ENCODE data around the gene IFT122.

The IFT122 gene

DNA sequence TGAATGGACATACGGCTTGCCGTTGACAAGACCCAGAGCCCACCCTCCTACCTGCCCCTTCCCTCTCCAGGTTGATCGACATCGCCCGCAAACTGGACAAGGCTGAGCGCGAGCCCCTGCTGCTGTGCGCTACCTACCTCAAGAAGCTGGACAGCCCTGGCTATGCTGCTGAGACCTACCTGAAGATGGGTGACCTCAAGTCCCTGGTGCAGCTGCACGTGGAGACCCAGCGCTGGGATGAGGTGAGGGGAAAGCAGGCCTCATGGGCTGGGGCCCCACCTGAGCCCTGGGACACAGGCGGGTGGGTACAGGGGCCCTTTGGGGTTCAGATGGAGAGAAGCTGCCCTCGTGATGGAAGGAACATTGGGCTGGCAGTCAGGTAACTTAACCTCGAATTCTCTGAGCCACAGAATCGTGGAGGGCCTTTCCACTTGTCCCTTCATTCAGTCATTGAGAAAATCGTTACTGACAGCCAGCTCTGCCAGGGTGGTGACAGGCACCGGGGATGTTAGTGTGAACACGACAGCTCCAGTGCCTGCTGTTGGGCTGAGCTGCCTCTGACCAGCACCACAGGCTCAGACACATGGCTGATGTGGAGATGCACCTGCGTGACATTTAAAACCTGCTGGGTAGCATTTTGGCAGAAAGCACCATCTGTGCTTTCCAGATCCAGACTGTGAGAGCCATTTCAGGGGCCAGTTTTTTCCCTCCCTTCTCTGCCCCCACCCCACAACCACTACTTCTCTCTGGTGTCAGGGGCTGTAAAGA is 62.8 kb downstream of the IFT122 start:
- no peak for FAIRE-seq
- no peak for TF ChIP-seq POLR2A (IDR thresholded peaks at IDR 0.05; ENCODE audit: low read depth, low read length)
- TF ChIP-seq SPI1 (IDR thresholded peaks at IDR 0.05; ENCODE audit: low read depth, low read length), result no peak
- TF ChIP-seq TAF1 (IDR thresholded peaks at IDR 0.05; ENCODE audit: low read depth, low read length), result no peak
- no peak for TF ChIP-seq PAX5 (IDR thresholded peaks at IDR 0.05; ENCODE audit: insufficient read depth, low read length, severe bottlenecking)
- no peak for TF ChIP-seq POLR2AphosphoS5 (IDR thresholded peaks at IDR 0.05; ENCODE audit: low read depth, low read length)
- no peak for TF ChIP-seq POU2F2 (IDR thresholded peaks at IDR 0.05; ENCODE audit: low read depth, low read length)
- DNase-seq (ENCODE audit: insufficient read length, low spot score), result no peak

DNA sequence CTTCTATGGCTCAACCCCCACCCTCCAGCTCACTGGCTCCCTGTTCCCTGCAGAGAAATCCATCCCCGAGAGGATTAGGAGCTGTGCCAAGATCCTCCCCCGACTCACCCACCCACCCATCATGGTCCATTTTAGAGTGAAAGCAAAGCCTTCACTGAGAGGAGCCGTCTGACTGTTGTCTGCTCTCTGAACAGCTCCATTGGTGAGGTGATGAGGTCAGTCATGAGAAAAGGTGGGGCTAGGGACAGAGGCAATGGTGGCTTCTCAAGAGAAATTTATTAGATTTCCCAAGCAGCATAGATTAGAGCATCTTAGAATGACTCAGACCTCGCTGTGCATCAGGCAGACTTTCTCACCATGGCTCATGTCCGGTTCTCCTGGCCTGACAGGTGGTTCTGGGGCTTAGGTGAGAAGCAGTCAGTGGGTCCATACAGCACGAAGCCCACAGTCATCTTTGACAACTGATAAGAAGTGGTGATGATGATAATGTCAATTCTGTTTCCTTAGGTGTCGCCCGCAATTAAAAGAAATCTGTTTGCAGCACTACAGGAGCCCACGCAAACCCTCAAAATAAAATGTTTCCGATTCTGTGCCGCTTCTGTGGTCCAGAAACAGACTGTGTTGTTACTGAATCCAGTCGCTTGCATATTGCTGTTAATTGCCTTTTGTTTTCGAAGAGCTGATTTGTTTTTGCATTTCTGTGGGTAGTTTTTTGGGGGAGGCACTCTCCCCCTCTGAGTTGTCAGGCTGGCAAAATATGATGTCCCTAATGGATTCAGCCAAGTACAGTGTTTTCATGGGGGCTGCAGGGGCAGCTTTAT is 63.7 kb downstream of the IFT122 start:
- DNase-seq (ENCODE audit: insufficient read length, low spot score), result no peak
- TF ChIP-seq SPI1 (IDR thresholded peaks at IDR 0.05; ENCODE audit: low read depth, low read length) (no peak), PAX5 (IDR thresholded peaks at IDR 0.05; ENCODE audit: insufficient read depth, low read length, severe bottlenecking) (no peak), POLR2A (IDR thresholded peaks at IDR 0.05; ENCODE audit: low read depth, low read length) (no peak), POU2F2 (IDR thresholded peaks at IDR 0.05; ENCODE audit: low read depth, low read length) (no peak), POLR2AphosphoS5 (IDR thresholded peaks at IDR 0.05; ENCODE audit: low read depth, low read length) (no peak), TAF1 (IDR thresholded peaks at IDR 0.05; ENCODE audit: low read depth, low read length) (no peak)
- FAIRE-seq, result no peak

DNA sequence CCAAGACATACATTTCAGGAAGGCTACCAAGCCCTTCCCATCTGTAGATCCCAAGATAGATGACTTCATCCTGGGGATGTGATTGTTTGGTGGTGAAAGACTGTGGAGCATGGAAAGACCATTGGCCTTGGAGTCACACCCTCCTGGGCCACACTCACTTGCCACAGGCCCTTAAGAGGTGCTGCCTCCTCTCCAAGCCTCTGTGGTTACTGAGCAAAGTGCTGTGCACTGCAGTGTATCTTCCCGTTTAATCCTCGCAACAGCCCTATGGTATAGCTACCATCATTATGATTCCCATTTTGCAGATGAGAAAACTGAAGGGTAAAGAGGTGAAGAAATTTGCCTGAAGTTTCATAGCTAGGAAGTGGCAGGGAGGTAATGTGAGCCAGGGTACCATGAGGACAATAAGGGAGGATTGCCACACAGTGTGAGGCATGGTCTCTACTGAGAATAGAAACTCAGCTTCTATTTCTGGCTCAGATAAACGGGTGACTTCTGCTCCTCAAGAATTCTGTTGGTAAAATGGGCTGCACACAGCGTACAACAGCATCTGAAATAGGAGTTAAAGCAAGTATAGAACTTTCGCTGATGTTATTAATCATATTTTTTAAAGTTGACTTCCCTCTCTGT is 64.6 kb downstream of the IFT122 start:
- DNase-seq (ENCODE audit: insufficient read length, low spot score), result no peak
- TF ChIP-seq TAF1 (IDR thresholded peaks at IDR 0.05; ENCODE audit: low read depth, low read length) (no peak), POU2F2 (IDR thresholded peaks at IDR 0.05; ENCODE audit: low read depth, low read length) (no peak), SPI1 (IDR thresholded peaks at IDR 0.05; ENCODE audit: low read depth, low read length) (no peak), PAX5 (IDR thresholded peaks at IDR 0.05; ENCODE audit: insufficient read depth, low read length, severe bottlenecking) (no peak), POLR2AphosphoS5 (IDR thresholded peaks at IDR 0.05; ENCODE audit: low read depth, low read length) (no peak), POLR2A (IDR thresholded peaks at IDR 0.05; ENCODE audit: low read depth, low read length) (no peak)
- no peak for FAIRE-seq

DNA sequence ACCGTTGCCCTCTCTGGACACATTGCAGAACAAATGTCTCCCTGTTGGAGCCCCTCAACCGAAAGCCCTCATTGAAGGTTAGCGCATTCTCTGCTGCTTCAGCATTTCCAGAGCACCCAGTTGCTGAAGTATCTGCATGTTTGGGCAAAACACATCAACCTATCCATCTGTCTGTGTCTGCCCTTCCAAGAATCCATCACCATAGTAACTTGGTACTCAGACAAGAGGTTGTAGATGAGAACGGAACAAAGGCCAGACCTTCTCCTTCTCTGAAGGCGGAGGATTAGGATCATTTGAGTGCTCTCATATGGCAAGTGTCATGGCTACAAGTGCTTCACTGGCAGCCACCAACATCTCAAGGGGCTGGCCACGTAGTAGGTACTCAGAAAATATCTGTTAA is 65.3 kb downstream of the IFT122 start:
- TF ChIP-seq SPI1 (IDR thresholded peaks at IDR 0.05; ENCODE audit: low read depth, low read length), result no peak
- TF ChIP-seq TAF1 (IDR thresholded peaks at IDR 0.05; ENCODE audit: low read depth, low read length), result no peak
- no peak for TF ChIP-seq POU2F2 (IDR thresholded peaks at IDR 0.05; ENCODE audit: low read depth, low read length)
- TF ChIP-seq POLR2AphosphoS5 (IDR thresholded peaks at IDR 0.05; ENCODE audit: low read depth, low read length), result no peak
- no peak for TF ChIP-seq POLR2A (IDR thresholded peaks at IDR 0.05; ENCODE audit: low read depth, low read length)
- no peak for TF ChIP-seq PAX5 (IDR thresholded peaks at IDR 0.05; ENCODE audit: insufficient read depth, low read length, severe bottlenecking)
- DNase-seq (ENCODE audit: insufficient read length, low spot score) (no peak), FAIRE-seq (no peak)

DNA sequence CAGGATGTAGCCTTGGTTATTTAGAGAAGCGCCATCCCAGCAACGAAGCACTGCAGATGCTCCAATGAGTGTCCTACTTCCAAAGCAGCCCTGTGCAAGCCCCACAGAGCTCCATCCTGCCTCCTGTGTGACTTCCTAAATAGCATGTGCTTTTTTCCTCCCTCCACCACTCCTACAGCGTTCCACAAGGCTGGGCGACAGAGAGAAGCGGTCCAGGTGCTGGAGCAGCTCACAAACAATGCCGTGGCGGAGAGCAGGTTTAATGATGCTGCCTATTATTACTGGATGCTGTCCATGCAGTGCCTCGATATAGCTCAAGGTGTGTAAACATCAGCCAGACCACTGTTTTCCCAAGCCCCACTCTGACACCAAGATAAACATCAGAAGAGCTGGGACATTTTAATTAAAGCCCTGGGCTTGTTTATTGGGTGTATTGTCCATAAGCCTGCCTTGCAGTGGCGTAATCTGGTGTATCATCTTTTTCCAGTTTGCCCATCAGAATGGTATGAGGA is 66.3 kb downstream of the IFT122 start:
- TF ChIP-seq POLR2A (IDR thresholded peaks at IDR 0.05; ENCODE audit: low read depth, low read length) (no peak), POU2F2 (IDR thresholded peaks at IDR 0.05; ENCODE audit: low read depth, low read length) (no peak), POLR2AphosphoS5 (IDR thresholded peaks at IDR 0.05; ENCODE audit: low read depth, low read length) (no peak), PAX5 (IDR thresholded peaks at IDR 0.05; ENCODE audit: insufficient read depth, low read length, severe bottlenecking) (no peak), TAF1 (IDR thresholded peaks at IDR 0.05; ENCODE audit: low read depth, low read length) (no peak), SPI1 (IDR thresholded peaks at IDR 0.05; ENCODE audit: low read depth, low read length) (no peak)
- no peak for FAIRE-seq
- no peak for DNase-seq (ENCODE audit: insufficient read length, low spot score)

DNA sequence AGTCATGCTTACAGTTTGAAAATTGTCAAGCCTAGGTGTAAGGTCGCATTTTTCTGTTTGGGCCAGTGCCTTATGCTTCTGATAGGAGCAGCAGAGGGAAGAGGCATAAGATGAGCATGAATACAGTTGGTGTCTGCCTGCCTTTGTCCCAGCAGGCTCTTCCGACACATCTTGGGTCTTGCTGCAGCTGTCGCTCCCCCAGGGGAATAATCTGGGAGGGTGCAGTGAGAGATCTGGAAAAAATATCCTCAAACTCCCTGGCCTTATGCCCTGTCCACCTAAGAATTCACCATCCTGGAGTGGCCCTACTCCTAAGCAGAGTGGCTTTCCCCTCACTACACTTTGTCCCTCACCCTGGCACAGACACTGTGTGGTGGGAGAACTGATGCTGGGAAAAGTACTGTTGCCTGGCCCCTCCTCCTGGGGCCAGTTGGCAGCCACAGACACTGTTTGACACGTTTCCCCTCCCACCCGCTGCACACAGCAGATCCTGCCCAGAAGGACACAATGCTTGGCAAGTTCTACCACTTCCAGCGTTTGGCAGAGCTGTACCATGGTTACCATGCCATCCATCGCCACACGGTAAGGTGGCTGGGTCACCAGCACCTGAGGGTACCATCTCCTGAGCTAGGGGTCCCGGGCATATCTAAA is 67.3 kb downstream of the IFT122 start:
- DNase-seq (ENCODE audit: insufficient read length, low spot score), result no peak
- FAIRE-seq, result no peak
- TF ChIP-seq POLR2AphosphoS5 (IDR thresholded peaks at IDR 0.05; ENCODE audit: low read depth, low read length) (no peak), SPI1 (IDR thresholded peaks at IDR 0.05; ENCODE audit: low read depth, low read length) (no peak), POU2F2 (IDR thresholded peaks at IDR 0.05; ENCODE audit: low read depth, low read length) (no peak), PAX5 (IDR thresholded peaks at IDR 0.05; ENCODE audit: insufficient read depth, low read length, severe bottlenecking) (no peak), POLR2A (IDR thresholded peaks at IDR 0.05; ENCODE audit: low read depth, low read length) (no peak), TAF1 (IDR thresholded peaks at IDR 0.05; ENCODE audit: low read depth, low read length) (no peak)

DNA sequence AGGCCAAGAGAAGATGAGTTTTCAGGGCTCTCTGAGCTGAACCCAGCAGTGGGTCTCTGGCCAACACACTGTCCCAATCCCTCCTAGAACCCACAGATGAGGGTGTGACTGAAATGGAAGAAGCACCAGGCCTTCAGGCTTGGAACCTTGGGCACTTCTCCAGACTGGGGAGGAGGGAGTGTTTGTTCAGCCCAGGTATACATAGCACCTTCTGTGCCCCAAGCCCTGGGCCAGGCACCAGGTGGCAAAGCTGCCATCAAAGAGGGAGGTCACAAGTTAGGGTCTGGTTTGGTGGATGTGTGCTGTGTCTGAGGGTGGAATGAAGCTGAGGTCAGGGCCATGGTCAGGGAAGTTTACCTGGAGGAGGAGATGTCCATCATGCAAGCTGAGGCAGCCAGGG is 72.6 kb downstream of the IFT122 start:
- FAIRE-seq, result no peak

DNA sequence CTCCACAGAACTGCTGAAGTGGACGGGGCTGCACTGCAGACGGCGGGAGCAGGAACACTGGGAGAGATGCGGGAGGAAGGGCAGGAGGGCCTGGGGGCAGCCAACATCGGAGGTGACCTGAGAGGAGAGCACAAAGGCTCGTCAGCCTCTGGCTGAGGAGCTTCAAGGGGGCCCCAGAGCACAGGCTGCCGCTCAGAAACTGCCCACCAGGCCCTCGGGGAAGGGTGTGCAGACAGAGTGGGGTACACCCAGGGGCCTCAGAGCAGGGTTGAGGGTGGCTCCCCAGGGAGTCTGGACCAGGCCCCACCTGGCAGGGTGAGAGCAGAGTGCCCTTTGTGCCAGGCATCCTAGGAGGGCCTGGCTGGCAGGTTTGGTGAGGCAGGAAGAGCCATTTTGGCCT is 73.7 kb downstream of the IFT122 start:
- DNase-seq (ENCODE audit: insufficient read length, low spot score) (no peak), FAIRE-seq (no peak)
- TF ChIP-seq PAX5 (IDR thresholded peaks at IDR 0.05; ENCODE audit: insufficient read depth, low read length, severe bottlenecking), result no peak
- no peak for TF ChIP-seq POLR2AphosphoS5 (IDR thresholded peaks at IDR 0.05; ENCODE audit: low read depth, low read length)
- TF ChIP-seq SPI1 (IDR thresholded peaks at IDR 0.05; ENCODE audit: low read depth, low read length), result no peak
- no peak for TF ChIP-seq TAF1 (IDR thresholded peaks at IDR 0.05; ENCODE audit: low read depth, low read length)
- no peak for TF ChIP-seq POU2F2 (IDR thresholded peaks at IDR 0.05; ENCODE audit: low read depth, low read length)
- no peak for TF ChIP-seq POLR2A (IDR thresholded peaks at IDR 0.05; ENCODE audit: low read depth, low read length)

More for the DNA sequence above, 72.6 kb downstream of the IFT122 start:
- TF ChIP-seq POU2F2 (IDR thresholded peaks at IDR 0.05; ENCODE audit: low read depth, low read length), result no peak
- TF ChIP-seq TAF1 (IDR thresholded peaks at IDR 0.05; ENCODE audit: low read depth, low read length), result no peak
- no peak for DNase-seq (ENCODE audit: insufficient read length, low spot score)

Data from GM12891 (cell line).